Ascending aorta (tissue), 2 donors: ENCODE measurements around the gene ZBTB32. TPM values are rescaled to one million over a fixed set of nuclear protein-coding genes. Genes with fewer than 3 reads are reported as not detected.

Experiments used
- DNase-seq, 2 donors: peaks; one replicate each; pipeline ENCODE4 v3.0.0-alpha.2; 2019; ENCODE audit warnings: low spot score in 2 of 2
- H3K27ac ChIP-seq, 2 donors: fragments of 200-600 bp; sonication (generic); one replicate each; pipeline ENCODE4 v1.5.1; 2016 to 2017; ENCODE audit warnings: mild to moderate bottlenecking in 1 of 2
- H3K27me3 ChIP-seq: fragments of 200-600 bp; sonication (generic); one replicate; pipeline ENCODE4 v1.5.1; 2017
- H3K36me3 ChIP-seq, 2 donors: fragments of 200-600 bp; sonication (generic); one replicate each; pipeline ENCODE4 v1.5.1; 2016
- H3K4me1 ChIP-seq, 2 donors: fragments of 200-600 bp; sonication (generic); one replicate each; pipeline ENCODE4 v1.5.1; 2016 to 2017; ENCODE audit warnings: mild to moderate bottlenecking in 1 of 2
- H3K4me3 ChIP-seq, 2 donors: fragments of 200-600 bp; sonication (generic); one replicate each; pipeline ENCODE4 v1.5.1; 2016 to 2017; ENCODE audit warnings: mild to moderate bottlenecking in 1 of 2
- H3K9me3 ChIP-seq, 2 donors: fragments of 200-600 bp; sonication (generic); one replicate each; pipeline ENCODE4 v1.5.1; 2016
- CTCF ChIP-seq, 3 experiments: fragments of 200-600 bp in 2 of 3; fragments of 450-650 bp in 1 of 3; sonication (generic) in 2 of 3; IDR thresholded peaks; one replicate each; pipeline ENCODE4 v1.5.1; 2016 to 2019; ENCODE audit warnings: antibody characterized with exemption in 3 of 3, mild to moderate bottlenecking in 1 of 3, moderate library complexity in 1 of 3
- intact Hi-C: fragments of 100-400 bp; cut with DNase I; formaldehyde crosslinking; loops from one replicate; pipeline ENCODE4 v1.15.1; 2023
- total RNA-seq: library from RNA; depleted of rRNA; stranded (reverse); fragments of >200 nt; gene quantifications from one replicate; pipeline ENCODE4 v1.1.0, GENCODE V29; 2016

ZBTB32 gene
- total RNA-seq, 1 donor from 2014 or later, result not detected

- Histone ChIP-seq H3K4me1 (no peaks in the 10 kb centered on the region), H3K36me3 (peaks cover 4 to 49% of the 10 kb centered on the region in 2 donors), H3K4me3 (no peak overlapping the region), H3K27me3 (no peaks in the 10 kb centered on the region), H3K9me3 (no peaks in the 10 kb centered on the region), H3K27ac (no peak overlapping the region)
- no peak for DNase-seq
- no peak for TF ChIP-seq CTCF (IDR thresholded peaks at IDR 0.05)
- intact Hi-C loops, result no loop called here
Observed at GRCh38 chr19:35663981-35664380, 40.4 kb upstream of the ZBTB32 start.

GRCh38 chr19:35665157-35665556, 39.2 kb upstream of the ZBTB32 start:
- peaks cover 0 to 38% of the 10 kb centered on the region in 2 donors for H3K36me3 ChIP-seq
- H3K4me1 ChIP-seq, result no peaks in the 10 kb centered on the region
- TF ChIP-seq CTCF (IDR thresholded peaks at IDR 0.05), result no peak
- no peak overlapping the region for H3K4me3 ChIP-seq
- no peak for DNase-seq
- no peaks in the 10 kb centered on the region for H3K27me3 ChIP-seq
- intact Hi-C loops, result no loop called here
- no peaks in the 10 kb centered on the region for H3K9me3 ChIP-seq
- H3K27ac ChIP-seq, result no peak overlapping the region

- intact Hi-C loops, result no loop called here
- Histone ChIP-seq H3K4me3 (no peak overlapping the region), H3K36me3 (peaks cover 0 to 34% of the 10 kb centered on the region in 2 donors), H3K9me3 (no peaks in the 10 kb centered on the region), H3K27ac (no peak overlapping the region), H3K27me3 (no peaks in the 10 kb centered on the region), H3K4me1 (no peaks in the 10 kb centered on the region)
- DNase-seq, result no peak
- TF ChIP-seq CTCF (IDR thresholded peaks at IDR 0.05), result no peak
Observed at GRCh38 chr19:35665604-35666003, 38.8 kb upstream of the ZBTB32 start.

GRCh38 chr19:35666251-35666913, 38.0 kb upstream of the ZBTB32 start, which contains the start of gene UPK1A:
UPK1A (plus strand) TSS chr19:35666517; CDS start chr19:35666813, 296 bp downstream.
- no peak for TF ChIP-seq CTCF (IDR thresholded peaks at IDR 0.05)
- DNase-seq, result no peak

GRCh38 chr19:35669566-35669965, 34.8 kb upstream of the ZBTB32 start:
- Histone ChIP-seq H3K4me3 (no peak overlapping the region), H3K36me3 (no peaks in the 10 kb centered on the region), H3K4me1 (no peaks in the 10 kb centered on the region), H3K27me3 (no peaks in the 10 kb centered on the region), H3K9me3 (no peaks in the 10 kb centered on the region), H3K27ac (no peak overlapping the region)
- DNase-seq, result no peak
- TF ChIP-seq CTCF (IDR thresholded peaks at IDR 0.05), result no peak
- intact Hi-C loops, result no loop called here

More at GRCh38 chr19:35666251-35666913, 38.0 kb upstream of the ZBTB32 start, which contains the start of gene UPK1A:
- no peak within 1 kb of the TSS for H3K4me3 ChIP-seq
- intact Hi-C loops, result no loop called here
- H3K9me3 ChIP-seq, result no peaks in the 10 kb centered on the region
- peaks cover 0 to 27% of the 10 kb centered on the region in 2 donors for H3K36me3 ChIP-seq
- no peak within 1 kb of the TSS for H3K27ac ChIP-seq
- H3K27me3 ChIP-seq, result no peaks in the 10 kb centered on the region
- no peaks in the 10 kb centered on the region for H3K4me1 ChIP-seq
